ENCODE measurements around the gene NTS.

NTS gene
- total RNA-seq: 0 reads per million in 2 experiments

DNA sequence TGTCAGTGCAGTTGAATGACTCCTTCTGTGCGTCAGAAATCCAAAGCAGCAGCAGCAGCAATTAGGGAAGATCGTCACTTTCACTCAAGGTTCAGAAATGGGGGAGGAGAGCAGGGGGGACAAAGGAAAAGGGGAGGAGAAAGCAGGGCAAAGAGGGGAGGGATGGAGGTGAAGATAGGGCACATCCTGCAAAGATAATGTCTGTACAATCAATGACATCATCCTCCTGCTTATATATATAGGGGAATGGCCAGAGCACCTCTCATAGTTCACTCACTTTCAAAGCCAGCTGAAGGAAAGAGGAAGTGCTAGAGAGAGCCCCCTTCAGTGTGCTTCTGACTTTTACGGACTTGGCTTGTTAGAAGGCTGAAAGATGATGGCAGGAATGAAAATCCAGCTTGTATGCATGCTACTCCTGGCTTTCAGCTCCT, at the start of gene NTS:
NTS (plus strand) TSS at position 265 of the 431 bp plus-strand sequence; CDS start at position 374, 109 bp downstream.
- DNase-seq (ENCODE audit: low read depth): no peak

DNA sequence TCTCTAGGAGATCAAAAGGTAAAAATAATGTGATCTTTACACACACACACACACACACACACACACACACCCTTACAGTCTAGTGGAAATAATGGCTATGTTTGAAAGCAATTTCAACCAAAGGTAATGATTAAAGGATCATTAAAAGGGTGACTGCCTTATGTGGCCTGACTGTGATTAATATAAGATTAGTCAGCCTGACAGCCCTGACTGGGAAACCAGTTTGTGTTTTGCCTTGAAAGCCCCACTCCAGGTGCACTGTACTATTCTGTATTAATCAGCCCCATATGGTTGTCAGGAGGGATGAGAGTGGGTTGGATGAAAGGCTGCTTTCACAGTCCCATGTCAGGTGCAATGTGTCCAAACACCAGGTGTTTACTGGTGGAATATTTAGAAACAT, 48.3 kb upstream of the NTS start:
- DNase-seq (ENCODE audit: low read depth): no peak

- no peak for DNase-seq (ENCODE audit: low read depth)
Observed at GRCh38 chr12:85828576-85828975, 45.5 kb upstream of the NTS start.

DNA sequence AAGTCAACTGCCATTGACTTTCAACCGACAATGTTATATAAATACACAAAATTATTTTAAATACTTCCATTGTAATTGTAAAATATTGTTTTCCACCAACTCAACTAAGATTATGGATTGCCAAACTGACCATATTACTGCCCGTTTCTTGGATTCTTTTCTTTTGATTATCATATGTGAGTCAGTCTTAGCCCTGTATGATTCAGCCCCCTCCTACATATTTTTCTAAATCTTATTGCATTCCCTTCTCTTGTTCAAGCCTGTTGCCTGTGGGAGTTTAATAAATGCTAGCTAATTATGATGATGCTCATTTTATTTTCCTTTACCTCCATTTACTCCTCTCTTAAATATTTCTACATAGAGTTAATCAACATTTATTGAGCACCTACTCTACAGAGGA, 44.7 kb upstream of the NTS start:
- no peak for DNase-seq (ENCODE audit: low read depth)

DNA sequence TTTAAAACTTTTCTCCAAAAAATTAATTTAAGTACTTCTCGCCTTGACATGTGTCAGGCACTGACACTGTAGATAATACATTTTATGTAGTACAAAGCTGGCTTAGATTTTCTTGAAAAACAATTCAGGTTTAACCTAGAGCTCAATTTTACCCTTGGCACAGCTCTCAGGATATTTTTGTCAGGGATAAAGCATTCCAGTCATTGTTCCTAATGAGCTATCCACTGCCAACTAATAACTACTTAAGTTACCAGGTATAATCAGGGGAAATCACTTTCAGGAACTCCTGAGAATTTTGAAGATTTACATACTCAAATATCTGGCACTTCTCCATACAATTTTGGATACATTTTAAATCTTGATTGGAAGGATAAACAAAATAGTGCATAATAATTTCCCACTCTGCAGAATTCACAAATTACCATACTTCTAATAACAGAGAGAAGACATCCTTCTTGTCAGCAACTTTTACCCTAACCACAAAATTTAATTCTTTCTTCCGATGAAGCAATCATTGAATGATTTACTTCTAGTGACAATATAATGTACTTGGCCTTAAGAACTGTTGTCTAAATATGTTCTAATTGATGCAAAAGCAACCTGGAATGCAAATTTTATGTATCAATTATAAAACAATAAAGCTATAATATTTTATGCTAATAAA, 42.6 kb upstream of the NTS start:
- DNase-seq (ENCODE audit: low read depth): no peak

DNA sequence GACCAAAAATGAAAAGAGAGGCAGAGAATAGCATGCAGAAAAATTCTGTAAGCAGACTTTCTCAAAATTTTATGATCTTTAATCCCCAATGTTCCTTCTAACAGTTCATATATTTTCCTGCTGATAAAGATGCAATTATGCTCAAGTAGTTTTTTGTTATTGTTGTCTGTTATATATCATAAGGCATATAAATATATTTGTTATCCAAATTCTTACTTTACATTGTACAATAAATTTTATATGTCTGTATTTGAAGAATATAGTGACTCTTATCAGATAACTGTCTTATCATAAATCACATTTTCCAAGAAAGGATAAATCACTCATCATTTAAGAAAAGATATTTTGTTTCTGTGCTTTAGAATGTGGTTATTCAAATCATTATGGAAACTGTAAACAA, 40.5 kb upstream of the NTS start:
- DNase-seq (ENCODE audit: low read depth): no peak

- DNase-seq (ENCODE audit: low read depth): no peak
Observed at GRCh38 chr12:85834378-85834777, 39.7 kb upstream of the NTS start.

DNA sequence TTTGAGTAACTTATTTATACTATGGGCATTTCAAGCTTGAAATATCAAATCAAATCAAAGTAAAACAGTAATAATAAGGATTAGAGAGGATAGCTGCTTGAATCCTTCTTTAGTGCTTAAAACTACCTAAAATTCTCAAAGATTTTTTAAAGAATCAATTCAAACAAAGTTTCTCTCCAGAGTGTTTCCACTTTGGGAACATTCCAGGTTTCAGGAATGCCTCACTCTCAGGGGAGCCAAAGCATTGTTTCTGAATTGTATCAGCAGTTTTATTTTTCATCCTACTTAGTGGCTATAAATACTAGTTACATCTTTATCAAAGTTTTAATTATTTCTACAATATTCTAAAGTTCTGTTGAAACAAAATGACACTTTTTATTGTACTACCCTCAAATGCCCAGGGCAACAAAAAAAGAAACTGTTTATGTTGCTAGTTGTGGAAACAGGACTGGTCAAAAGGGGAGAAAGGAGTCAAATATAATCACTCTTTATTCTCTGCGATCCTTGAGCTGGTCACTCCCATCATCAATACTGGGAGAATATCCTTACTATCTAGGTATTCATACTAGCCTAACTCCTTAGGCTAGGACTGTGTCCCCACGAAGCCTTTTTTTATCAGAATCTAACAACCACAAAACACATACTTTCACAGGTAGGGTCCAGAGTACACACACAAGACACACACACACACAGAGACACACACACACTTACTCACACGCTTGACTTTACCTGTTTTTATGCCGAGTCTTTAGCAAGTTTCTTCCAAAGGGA, 38.5 kb upstream of the NTS start:
- DNase-seq (ENCODE audit: low read depth): no peak

DNA sequence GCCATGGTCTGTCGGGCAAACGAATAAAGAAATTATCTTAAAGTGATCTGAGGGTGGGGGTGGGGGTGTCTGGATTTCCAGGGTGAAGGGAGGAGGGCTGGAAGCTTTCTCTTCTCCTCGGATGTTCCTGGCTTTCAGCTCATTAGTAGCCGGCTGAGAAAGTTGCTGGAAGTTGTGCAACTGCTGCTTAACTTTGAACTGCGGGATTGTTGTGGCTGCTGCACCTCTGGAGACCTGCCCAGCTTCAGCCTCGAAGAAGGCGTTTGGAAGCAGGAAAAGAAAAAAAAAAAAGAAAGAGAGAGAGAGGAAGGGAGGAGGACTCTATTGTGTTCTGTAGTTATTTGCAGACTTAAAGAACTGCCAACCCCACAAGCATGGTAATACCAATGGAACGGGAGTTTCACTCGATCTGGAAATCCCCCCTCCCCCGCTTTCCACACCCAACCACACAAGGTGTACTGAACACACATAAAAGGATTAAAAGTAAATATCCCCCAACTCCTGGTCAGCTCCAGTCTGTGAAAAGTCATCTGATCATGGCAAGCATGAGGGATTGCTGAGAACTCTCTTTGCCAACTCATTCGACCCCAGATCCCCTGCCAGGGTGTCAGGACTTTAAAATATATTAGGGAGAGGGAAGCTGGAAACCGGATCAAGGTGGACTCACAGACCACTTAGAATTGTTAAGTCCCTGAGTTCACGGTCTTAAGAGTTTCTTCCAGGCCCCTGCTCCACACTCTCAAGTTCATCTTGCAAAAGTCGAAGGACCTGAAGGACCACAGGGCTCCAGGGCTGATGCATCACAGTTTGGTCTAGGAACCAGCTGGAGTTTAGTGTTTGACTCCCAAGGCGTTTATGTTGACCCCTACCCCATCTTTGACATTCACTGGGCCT, 37.7 kb upstream of the NTS start, which contains the start of gene RASSF9:
RASSF9 (minus strand) TSS at position 213 of the 894 bp plus-strand sequence; CDS start at position 5, 208 bp downstream.
- DNase-seq (ENCODE audit: low read depth): no peak

DNA sequence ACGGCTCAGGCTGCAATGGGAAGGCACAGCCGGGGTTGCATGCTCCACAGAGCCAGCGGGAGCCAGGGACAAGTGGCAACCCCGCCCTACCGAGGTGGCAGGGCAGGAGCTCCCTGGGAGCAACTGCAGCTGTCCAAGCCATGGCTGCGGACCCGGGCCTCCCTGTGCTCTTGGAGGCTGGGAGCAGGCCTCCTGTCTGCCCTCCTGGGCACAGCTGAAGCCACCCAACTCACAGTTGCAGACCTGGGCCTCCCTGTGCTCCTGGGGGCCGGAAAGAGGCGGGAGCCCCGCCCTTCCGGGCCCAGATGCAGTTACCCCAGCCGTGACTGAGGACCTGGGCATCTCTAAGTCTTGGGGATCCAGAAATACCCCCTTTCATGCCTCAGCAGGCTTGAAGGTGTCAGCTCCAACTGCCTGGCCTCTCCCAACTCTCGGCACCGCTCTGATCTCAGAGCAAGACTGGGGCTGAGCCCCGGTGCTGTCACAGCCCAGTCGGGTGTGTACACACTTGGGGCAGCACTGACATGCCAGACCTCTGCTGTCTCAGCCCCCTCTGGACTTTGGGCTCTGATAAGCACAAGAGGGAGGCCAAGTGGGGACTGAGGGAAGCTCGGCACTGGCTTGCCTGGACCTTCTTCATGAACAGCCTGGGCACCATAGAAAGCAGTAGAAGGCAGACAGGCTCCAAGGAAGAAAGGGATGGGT, 30.3 kb upstream of the NTS start:
- no peak for DNase-seq (ENCODE audit: low read depth)

DNA sequence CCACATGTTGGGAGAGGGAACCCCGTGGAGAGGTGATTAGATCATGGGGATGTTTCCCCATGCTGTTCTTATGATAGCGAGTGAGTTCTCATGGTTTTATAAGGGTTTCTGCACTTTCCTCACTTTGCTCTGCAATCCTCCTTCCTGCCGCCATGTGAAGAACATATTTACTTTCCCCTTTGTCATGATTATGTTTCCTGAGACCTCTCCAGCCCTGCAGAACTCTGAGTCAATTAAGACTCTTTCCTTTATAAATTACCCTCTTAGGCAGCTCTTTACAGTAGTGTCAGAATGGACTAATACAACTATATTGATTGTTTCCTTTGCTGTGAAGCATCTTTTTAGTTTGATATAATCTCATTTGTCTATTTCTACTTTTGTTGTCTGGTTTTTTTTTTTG, 24.8 kb upstream of the NTS start:
- no peak for DNase-seq (ENCODE audit: low read depth)

DNA sequence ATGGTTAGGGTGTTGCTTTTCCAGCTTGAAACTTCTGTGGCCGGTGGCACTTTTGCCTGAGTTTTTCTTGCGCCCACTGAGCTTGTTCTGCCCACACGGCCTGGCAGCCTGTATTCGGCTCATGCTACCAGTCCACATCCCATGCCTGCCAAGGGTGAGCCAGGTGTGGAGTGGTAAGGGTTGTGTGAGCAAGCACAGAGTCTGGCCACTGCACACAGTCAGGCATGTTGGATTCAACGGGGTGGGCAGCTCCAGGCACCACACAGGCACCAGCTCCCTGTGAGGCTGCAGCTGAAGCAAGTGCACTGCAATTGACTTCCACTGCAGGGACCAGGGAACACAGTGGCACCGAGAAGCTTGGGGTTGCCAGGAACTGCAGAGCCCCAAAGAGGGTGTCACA, 18.8 kb upstream of the NTS start:
- no peak for DNase-seq (ENCODE audit: low read depth)

GRCh38 chr12:85856966-85857365, 17.1 kb upstream of the NTS start:
- no peak for DNase-seq (ENCODE audit: low read depth)

DNA sequence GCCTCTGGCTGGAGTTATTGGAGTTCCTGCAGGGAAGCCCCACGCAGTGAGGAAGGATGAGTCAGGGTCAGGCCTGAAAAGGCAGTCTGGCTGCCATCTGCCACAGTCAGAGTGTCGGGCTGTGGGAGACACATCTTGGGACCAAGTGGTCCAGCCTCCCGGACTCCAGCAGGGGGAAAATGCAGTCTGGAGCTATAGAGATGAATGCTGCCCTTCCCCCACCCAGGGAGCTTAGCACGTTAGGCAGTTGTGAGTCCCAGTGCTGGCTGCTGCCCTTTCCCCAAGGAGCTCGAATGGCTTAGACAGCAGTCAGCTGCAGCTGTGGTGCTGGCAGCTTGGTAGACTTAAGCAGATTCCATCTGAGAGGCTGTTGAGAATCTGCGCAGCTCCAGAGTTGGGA, 8.2 kb upstream of the NTS start:
- DNase-seq (ENCODE audit: low read depth): no peak

- no peak for DNase-seq (ENCODE audit: low read depth)
Observed at GRCh38 chr12:85866986-85867776, 6.9 kb upstream of the NTS start.

DNA sequence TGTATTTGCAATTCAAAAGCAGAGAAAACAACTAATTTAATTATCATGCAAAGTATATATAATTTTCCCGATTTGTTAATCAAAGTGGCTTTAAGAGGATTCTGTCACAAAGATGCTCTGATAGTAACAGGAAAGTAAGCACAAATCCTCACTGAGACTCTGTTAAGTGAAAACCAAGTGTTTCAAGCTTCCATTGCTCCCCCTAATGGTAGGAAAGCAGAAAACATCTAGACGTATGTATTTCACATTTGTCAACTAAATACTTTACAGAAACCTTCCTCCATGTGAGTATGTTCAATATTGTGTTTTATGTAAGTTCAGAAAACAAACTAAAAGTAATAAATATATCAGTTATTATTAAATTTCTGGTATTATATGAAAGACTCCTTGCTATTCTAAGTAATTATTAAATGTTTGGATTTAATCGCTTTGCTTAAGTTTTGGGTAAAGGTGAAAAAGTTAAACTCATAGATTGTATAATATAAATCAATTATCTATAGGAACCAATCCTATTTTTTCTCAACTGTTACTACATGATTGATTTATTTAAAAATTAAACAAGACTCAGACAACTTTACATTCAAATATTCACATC, 1.5 kb upstream of the NTS start:
- DNase-seq (ENCODE audit: low read depth): no peak

- DNase-seq (ENCODE audit: low read depth): no peak
Observed at GRCh38 chr12:85877459-85877858, 3.4 kb downstream of the NTS start.

DNA sequence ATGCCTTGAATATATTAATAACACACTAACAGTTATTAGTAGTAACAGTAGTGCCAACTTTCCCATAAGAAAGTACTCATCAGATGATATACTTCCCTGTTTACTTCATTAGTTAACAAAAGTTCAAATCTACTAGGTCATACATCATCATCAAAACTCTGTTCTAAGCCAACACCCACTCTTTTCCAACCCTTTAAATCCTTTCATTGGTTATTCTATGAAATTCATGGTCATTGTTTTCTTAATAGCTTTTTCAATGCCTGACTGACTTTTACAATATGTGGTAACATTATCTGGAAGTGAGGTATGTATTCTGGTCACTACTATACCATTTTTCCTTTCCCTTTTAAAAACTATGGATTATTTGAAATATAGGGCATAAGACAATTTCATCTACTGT, 9.7 kb downstream of the NTS start:
- DNase-seq (ENCODE audit: low read depth): no peak

GRCh38 chr12:85894653-85895052, 20.6 kb downstream of the NTS start:
- DNase-seq (ENCODE audit: low read depth): no peak

DNA sequence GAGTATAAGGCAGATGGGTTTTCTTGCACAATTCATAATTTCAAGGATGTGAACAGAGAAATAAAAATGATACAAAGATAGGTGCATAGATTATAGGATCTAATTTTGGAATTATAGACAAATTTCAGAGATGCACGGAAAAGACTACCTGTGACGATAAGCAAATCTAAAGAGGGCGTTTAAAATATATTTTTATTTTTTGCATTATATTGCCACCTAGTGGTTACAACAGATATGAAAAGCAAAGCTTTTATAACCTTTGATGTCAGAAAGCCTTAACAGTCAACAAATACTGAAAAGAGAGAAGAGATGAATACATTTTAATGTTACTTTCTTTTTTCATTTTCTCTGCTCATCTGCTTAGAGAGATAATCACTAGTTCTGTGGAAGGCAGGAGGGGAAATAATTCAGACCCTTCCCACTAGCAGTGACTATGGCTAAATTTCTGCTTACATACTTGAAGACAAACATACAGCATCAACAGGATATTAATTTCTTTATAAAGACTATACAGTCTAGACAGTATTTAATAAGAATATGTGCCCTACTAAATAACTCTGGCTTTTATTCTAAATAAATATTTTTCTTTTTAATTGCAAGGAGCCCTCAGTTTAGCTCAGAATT, 46.3 kb downstream of the NTS start:
- no peak for DNase-seq (ENCODE audit: low read depth)

Measured in T follicular helper cell (primary cell).